HCT116 (cell line): ENCODE data around the gene TPM4. TPM values are rescaled to one million over a fixed set of nuclear protein-coding genes. Genes with fewer than 3 reads are reported as not detected.

Experiments used
- ATAC-seq: fragments of 200-7000 bp; cut with Tn5 transposase; 2 replicates; pipeline ENCODE4 v1.9.1; 2020; ENCODE audit warnings: mild to moderate bottlenecking, moderate library complexity
- BruUV-seq: library from RNA; stranded (reverse); fragments of 400-500 nt; replicated peaks from 2 replicates; lab custom pipeline; 2021; lab: Mats Ljungman, UMichigan
- CTCF ChIA-PET: fragments of 300-600 bp; sonication (Branson Sonifier 250); formaldehyde crosslinking; loops from one replicate; lab custom pipeline; 2021; ENCODE audit warnings: antibody characterized with exemption; lab: Charles Lee
- POLR2A ChIA-PET: fragments of 300-600, 350-600 bp; sonication (Branson Sonifier 250); formaldehyde crosslinking; loops from one replicate; lab custom pipeline; 2021; ENCODE audit warnings: antibody characterized with exemption; lab: Charles Lee
- RAD21 ChIA-PET, 2 experiments: fragments of 300-600 bp; sonication (Branson Sonifier 250); formaldehyde crosslinking; loops; one replicate each; lab custom pipeline; 2023; ENCODE audit warnings: low total read pairs in 2 of 2; ENCODE audit not compliant: uncharacterized antibody in 2 of 2, unreplicated experiment in 2 of 2, low non-redundant PET in 1 of 2; lab: Charles Lee
- DNase-seq: peaks from one replicate; pipeline ENCODE4 v3.0.0-alpha.2; 2010; ENCODE audit warnings: low read depth, low spot score
- H2AFZ ChIP-seq: fragments of 200-600 bp; shearing (Covaris generic), sonication (generic); 2 replicates; pipeline ENCODE4 v1.6.1; 2017; ENCODE audit warnings: low read depth, mixed run types, mixed read lengths, antibody characterized with exemption, low read length; ENCODE audit not compliant: poor library complexity, severe bottlenecking
- H3K27ac ChIP-seq: 2 replicates; pipeline ENCODE4 v1.5.1; 2012; ENCODE audit warnings: low read depth, low read length
- H3K27me3 ChIP-seq: fragments of 200-600 bp; sonication (generic); 2 replicates; pipeline ENCODE4 v1.6.1; 2016; ENCODE audit warnings: mixed run types, low read length, mixed read lengths; ENCODE audit not compliant: insufficient read depth
- H3K36me3 ChIP-seq, 2 experiments: fragments of 200-500 bp in 1 of 2; fragments of 200-600 bp in 1 of 2; sonication (Bioruptor generic) in 1 of 2; sonication (generic) in 1 of 2; 2 replicates each; pipeline versions ENCODE4 v1.5.1 to v1.6.1; 2014 to 2016; ENCODE audit warnings: low read length in 2 of 2, inconsistent platforms in 1 of 2, mixed read lengths in 1 of 2, mixed run types in 1 of 2; ENCODE audit not compliant: insufficient read depth in 2 of 2, control insufficient read depth in 1 of 2
- H3K4me1 ChIP-seq, 2 experiments: fragments of 200-600 bp in 1 of 2; sonication (generic) in 1 of 2; 2 replicates each; pipeline versions ENCODE4 v1.5.1 to v1.6.1; 2012 to 2017; ENCODE audit warnings: low read length in 2 of 2, inconsistent platforms in 1 of 2, mild to moderate bottlenecking in 1 of 2, mixed read lengths in 1 of 2, mixed run types in 1 of 2, moderate library complexity in 1 of 2; ENCODE audit not compliant: insufficient read depth in 2 of 2, control insufficient read depth in 1 of 2
- H3K4me2 ChIP-seq: fragments of 200-600 bp; sonication (generic); 2 replicates; pipeline ENCODE4 v1.6.1; 2017; ENCODE audit warnings: mixed run types, low read length, mixed read lengths
- H3K4me3 ChIP-seq, 2 experiments: fragments of 200-600 bp in 1 of 2; sonication (generic) in 1 of 2; replicated peaks in 1 of 2; 2 replicates each; pipeline ENCODE4 v1.5.1; 2011 to 2016; ENCODE audit warnings: low read length in 2 of 2, control low read depth in 1 of 2, low read depth in 1 of 2, mild to moderate bottlenecking in 1 of 2, mixed read lengths in 1 of 2, mixed run types in 1 of 2
- H3K79me2 ChIP-seq: fragments of 200-600 bp; sonication (generic); 2 replicates; pipeline ENCODE4 v1.6.1; 2017; ENCODE audit warnings: mild to moderate bottlenecking, mixed run types, low read length, moderate library complexity, mixed read lengths; ENCODE audit not compliant: insufficient read depth
- H3K9ac ChIP-seq: fragments of 200-600 bp; sonication (generic); 2 replicates; pipeline ENCODE4 v1.6.1; 2016; ENCODE audit warnings: low read length, mixed read lengths
- H3K9me2 ChIP-seq: fragments of 200-600 bp; sonication (generic), shearing (Covaris generic); 2 replicates; pipeline ENCODE4 v1.6.1; 2017; ENCODE audit warnings: mixed run types, mild to moderate bottlenecking, moderate library complexity; ENCODE audit not compliant: insufficient read depth
- H3K9me3 ChIP-seq, 2 experiments: fragments of 200-500 bp in 1 of 2; fragments of 200-600 bp in 1 of 2; sonication (Bioruptor generic) in 1 of 2; sonication (generic) in 1 of 2; 2 replicates each; pipeline ENCODE4 v1.6.1; 2014 to 2017; ENCODE audit warnings: low read length in 2 of 2, mixed read lengths in 2 of 2, inconsistent platforms in 1 of 2, low read depth in 1 of 2, mild to moderate bottlenecking in 1 of 2, mixed run types in 1 of 2, moderate library complexity in 1 of 2; ENCODE audit not compliant: control insufficient read depth in 1 of 2, insufficient read depth in 1 of 2
- H4K20me1 ChIP-seq: fragments of 200-600 bp; sonication (generic), shearing (Covaris generic); 2 replicates; pipeline ENCODE4 v1.6.1; 2017; ENCODE audit warnings: mixed run types, mild to moderate bottlenecking, moderate library complexity; ENCODE audit not compliant: insufficient read depth
- EZH2 ChIP-seq: fragments of 200-600 bp; sonication (generic); IDR thresholded peaks from 2 replicates; pipeline ENCODE4 v1.6.1; 2017; ENCODE audit warnings: antibody characterized with exemption, mixed run types
- POLR2A ChIP-seq: IDR thresholded peaks from 2 replicates; pipeline ENCODE4 v1.7.0; 2011; ENCODE audit warnings: borderline replicate concordance; ENCODE audit not compliant: insufficient read depth, insufficient read length; ENCODE audit errors: extremely low read depth
- RAD21 ChIP-seq: IDR thresholded peaks from 2 replicates; pipeline ENCODE4 v1.6.1; 2012; ENCODE audit warnings: low read depth, mild to moderate bottlenecking
- SIN3A ChIP-seq: IDR thresholded peaks from 2 replicates; pipeline ENCODE4 v1.6.1; 2012; ENCODE audit warnings: low read depth
- SP1 ChIP-seq: IDR thresholded peaks from 2 replicates; pipeline ENCODE4 v1.6.1; 2012; ENCODE audit warnings: low read depth
- ZFX ChIP-seq: fragments of 450-650 bp; IDR thresholded peaks from 2 replicates; pipeline ENCODE4 v1.6.1; 2017
- intact Hi-C: fragments of 100-400 bp; cut with micrococcal nuclease; formaldehyde crosslinking; loops from 2 replicates; pipeline ENCODE4 v1.10.0; 2022
- total RNA-seq: library from RNA; stranded (reverse); gene quantifications from one replicate; pipeline ENCODE4 v1.2.1, GENCODE V29; 2021; ENCODE audit not compliant: unreplicated experiment
- TF ChIP-seq, protein P1 (sequence below): IDR thresholded peaks from 2 replicates; pipeline ENCODE4 v1.6.1; 2012
- TF ChIP-seq, protein P2 (sequence below): IDR thresholded peaks from 2 replicates; pipeline ENCODE4 v1.6.1; 2012
- TF ChIP-seq, protein P3 (sequence below): IDR thresholded peaks from 2 replicates; pipeline ENCODE4 v1.6.1; 2012; ENCODE audit warnings: low read depth

Gene TPM4
- total RNA-seq, 1 experiment from 2014 or later: 275 TPM

DNA sequence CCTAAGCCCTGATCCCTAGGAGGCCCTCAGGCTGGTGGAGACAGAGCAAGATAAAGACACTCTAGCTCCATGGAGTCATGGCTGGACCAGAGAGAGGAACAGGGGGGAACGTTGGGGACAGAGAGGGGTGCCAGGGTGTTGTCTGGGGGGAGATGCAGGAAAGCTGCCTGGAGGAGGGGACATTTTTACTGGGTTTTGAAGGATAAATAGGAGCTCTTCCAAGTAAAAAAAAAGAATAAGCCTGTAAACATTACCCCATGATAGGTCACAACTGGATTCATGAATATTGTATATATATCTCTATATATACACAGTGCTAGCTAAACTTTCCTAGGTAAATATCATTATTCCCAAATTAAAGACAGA is 67.9 kb downstream of the TPM4 start:
- Histone ChIP-seq H3K27me3 (no peaks in the 10 kb centered on the region), H3K4me1 (peaks cover 17 to 31% of the 10 kb centered on the region in 2 experiments), H3K27ac (peak overlapping the region; percentile 69), H2AFZ (no peak overlapping the region), H3K79me2 (peaks cover 9% of the 10 kb centered on the region; the same call in 1 of the 2 replicates), H4K20me1 (no peaks in the 10 kb centered on the region), H3K36me3 (no peaks in the 10 kb centered on the region), H3K9me3 (no peaks in the 10 kb centered on the region), H3K4me2 (peak overlapping the region; percentile 86), H3K4me3 (peak overlapping the region; percentile 61 to 71), H3K9me2 (no peaks in the 10 kb centered on the region), H3K9ac (peak overlapping the region; percentile 73)
- ATAC-seq (peak; percentile 25), DNase-seq (no peak)
- intact Hi-C loops: no loop called here
- ChIA-PET POLR2A (interaction anchor here (0.7 to 1.2 kb wide), 3 partner anchors 12 to 22 kb away, joined by 3 to 6 read pairs (median 3); no protein-coding TSS in a partner anchor), RAD21 (interaction anchor here (0.5 to 1.3 kb wide), 3 partner anchors 8 to 78 kb away, joined by 4 to 7 read pairs (median 7); no protein-coding TSS in a partner anchor), CTCF (no interaction called here)
- no TSS peak for BruUV-seq
- no peak for TF ChIP-seq SP1
- TF ChIP-seq EZH2: no peak
- TF ChIP-seq SIN3A: no peak
- TF ChIP-seq, protein P1, sequence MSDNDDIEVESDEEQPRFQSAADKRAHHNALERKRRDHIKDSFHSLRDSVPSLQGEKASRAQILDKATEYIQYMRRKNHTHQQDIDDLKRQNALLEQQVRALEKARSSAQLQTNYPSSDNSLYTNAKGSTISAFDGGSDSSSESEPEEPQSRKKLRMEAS: no peak
- no peak for TF ChIP-seq POLR2A
- TF ChIP-seq, protein P2, sequence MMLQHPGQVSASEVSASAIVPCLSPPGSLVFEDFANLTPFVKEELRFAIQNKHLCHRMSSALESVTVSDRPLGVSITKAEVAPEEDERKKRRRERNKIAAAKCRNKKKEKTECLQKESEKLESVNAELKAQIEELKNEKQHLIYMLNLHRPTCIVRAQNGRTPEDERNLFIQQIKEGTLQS: no peak

DNA sequence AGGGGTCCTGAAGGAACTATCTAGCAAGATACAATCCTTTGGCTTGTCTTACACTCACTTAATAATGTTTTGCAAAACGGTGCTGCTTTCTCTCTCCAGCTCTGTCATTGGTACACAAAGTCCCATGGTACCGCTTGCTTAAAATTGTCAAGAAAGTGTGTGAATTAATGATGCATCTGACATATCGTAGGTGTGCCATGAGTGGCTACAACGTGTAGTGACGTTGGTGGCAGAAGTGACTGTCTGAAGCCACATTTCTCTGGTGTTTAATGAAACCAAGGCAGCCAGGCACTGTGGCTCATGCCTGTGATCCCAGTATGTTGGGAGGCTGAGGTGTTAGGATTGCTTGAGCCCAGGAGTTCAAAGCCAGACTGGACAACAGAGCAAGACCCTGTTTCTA is 69.8 kb downstream of the TPM4 start:
- no peaks in the 10 kb centered on the region for H3K9me2 ChIP-seq
- ChIA-PET CTCF (no interaction called here), POLR2A (interaction anchor here (1.5 kb wide), 1 partner anchor 16 kb away, joined by 4 read pairs; no protein-coding TSS in a partner anchor), RAD21 (no interaction called here)
- H3K9me3 ChIP-seq: no peaks in the 10 kb centered on the region
- no peaks in the 10 kb centered on the region for H4K20me1 ChIP-seq
- no peak overlapping the region for H3K4me3 ChIP-seq
- intact Hi-C loops: no loop called here
- no peaks in the 10 kb centered on the region for H3K27me3 ChIP-seq
- ATAC-seq: no peak
- H3K9ac ChIP-seq: no peak overlapping the region
- no TSS peak for BruUV-seq
- peaks cover 9% of the 10 kb centered on the region; the same call in 1 of the 2 replicates for H3K79me2 ChIP-seq
- DNase-seq: no peak
- H3K4me1 ChIP-seq: peaks cover 17 to 28% of the 10 kb centered on the region in 2 experiments
- no peaks in the 10 kb centered on the region for H3K36me3 ChIP-seq
- no peak overlapping the region for H2AFZ ChIP-seq
- H3K27ac ChIP-seq: no peak overlapping the region
- no peak overlapping the region for H3K4me2 ChIP-seq
- TF ChIP-seq POLR2A (no peak), ZFX (no peak), RAD21 (no peak)
- TF ChIP-seq, protein P3, sequence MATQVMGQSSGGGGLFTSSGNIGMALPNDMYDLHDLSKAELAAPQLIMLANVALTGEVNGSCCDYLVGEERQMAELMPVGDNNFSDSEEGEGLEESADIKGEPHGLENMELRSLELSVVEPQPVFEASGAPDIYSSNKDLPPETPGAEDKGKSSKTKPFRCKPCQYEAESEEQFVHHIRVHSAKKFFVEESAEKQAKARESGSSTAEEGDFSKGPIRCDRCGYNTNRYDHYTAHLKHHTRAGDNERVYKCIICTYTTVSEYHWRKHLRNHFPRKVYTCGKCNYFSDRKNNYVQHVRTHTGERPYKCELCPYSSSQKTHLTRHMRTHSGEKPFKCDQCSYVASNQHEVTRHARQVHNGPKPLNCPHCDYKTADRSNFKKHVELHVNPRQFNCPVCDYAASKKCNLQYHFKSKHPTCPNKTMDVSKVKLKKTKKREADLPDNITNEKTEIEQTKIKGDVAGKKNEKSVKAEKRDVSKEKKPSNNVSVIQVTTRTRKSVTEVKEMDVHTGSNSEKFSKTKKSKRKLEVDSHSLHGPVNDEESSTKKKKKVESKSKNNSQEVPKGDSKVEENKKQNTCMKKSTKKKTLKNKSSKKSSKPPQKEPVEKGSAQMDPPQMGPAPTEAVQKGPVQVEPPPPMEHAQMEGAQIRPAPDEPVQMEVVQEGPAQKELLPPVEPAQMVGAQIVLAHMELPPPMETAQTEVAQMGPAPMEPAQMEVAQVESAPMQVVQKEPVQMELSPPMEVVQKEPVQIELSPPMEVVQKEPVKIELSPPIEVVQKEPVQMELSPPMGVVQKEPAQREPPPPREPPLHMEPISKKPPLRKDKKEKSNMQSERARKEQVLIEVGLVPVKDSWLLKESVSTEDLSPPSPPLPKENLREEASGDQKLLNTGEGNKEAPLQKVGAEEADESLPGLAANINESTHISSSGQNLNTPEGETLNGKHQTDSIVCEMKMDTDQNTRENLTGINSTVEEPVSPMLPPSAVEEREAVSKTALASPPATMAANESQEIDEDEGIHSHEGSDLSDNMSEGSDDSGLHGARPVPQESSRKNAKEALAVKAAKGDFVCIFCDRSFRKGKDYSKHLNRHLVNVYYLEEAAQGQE: no peak
